ENCODE results near the gene FAM171A1. TPM values are rescaled to one million over a fixed set of nuclear protein-coding genes. Genes with fewer than 3 reads are reported as not detected.
"Not testable (repeated sequence)": the region's sequence is repeated elsewhere in the genome, so short reads cannot be mapped to it uniquely, and the experiment has no call there.

The FAM171A1 gene
- total and polyA plus RNA-seq, 5 donors from 2014 or later, result 2.4 to 4.8 (median 4.5) TPM

GRCh38 chr10:15333181-15333580 is 37.9 kb downstream of the FAM171A1 start:
- H3K4me3 Mint-ChIP-seq; H3K27me3 ChIP-seq (ENCODE audit: control insufficient read depth, insufficient read depth, low read length); H3K9me3 ChIP-seq (ENCODE audit: control insufficient read depth in 2 of 2, low read length in 2 of 2); H3K36me3 ChIP-seq (ENCODE audit: control insufficient read depth, insufficient read depth, low read length); H3K4me1 ChIP-seq (ENCODE audit: control insufficient read depth, insufficient read depth, low read length, poor library complexity, severe bottlenecking); H3K4me1 Mint-ChIP-seq; H3K9me3 Mint-ChIP-seq; ATAC-seq (ENCODE audit: low read depth in 2 of 2); H3K4me3 ChIP-seq (ENCODE audit: low read depth, low read length); DNase-seq; H3K27ac Mint-ChIP-seq; H3K27ac ChIP-seq (ENCODE audit: insufficient read depth, low read length, poor library complexity, severe bottlenecking); H3K36me3 Mint-ChIP-seq: not testable (repeated sequence)
- peaks cover 17% of the 10 kb centered on the region for H3K27me3 Mint-ChIP-seq

DNA sequence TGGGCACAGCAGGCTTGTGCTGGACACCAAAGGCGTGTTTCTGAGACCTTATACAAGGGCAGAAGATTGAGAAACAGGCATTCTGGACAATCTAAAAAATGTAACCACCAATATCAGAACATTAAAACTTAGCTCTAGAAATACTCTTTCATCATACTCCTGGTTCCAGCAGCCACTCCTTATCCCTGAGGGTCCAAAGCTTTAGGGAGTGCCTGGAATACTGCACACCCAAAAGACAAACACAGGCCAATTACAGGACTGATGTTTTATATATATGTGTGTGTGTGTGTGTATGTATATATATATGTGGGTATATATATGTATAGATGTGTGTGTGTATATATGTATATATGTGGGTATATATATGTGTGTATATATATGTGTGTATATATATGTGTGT is 39.6 kb downstream of the FAM171A1 start:
- H3K36me3 Mint-ChIP-seq, result no peaks in the 10 kb centered on the region
- Histone ChIP-seq H3K4me3 (ENCODE audit: low read depth, low read length) (no peak overlapping the region), H3K9me3 (ENCODE audit: control insufficient read depth in 2 of 2, low read length in 2 of 2) (no peaks in the 10 kb centered on the region), H3K27ac (ENCODE audit: insufficient read depth, low read length, poor library complexity, severe bottlenecking) (no peak overlapping the region), H3K27me3 (ENCODE audit: control insufficient read depth, insufficient read depth, low read length) (no peaks in the 10 kb centered on the region), H3K36me3 (ENCODE audit: control insufficient read depth, insufficient read depth, low read length) (no peaks in the 10 kb centered on the region), H3K4me1 (ENCODE audit: control insufficient read depth, insufficient read depth, low read length, poor library complexity, severe bottlenecking) (no peaks in the 10 kb centered on the region)
- H3K27me3 Mint-ChIP-seq, result peaks cover 18% of the 10 kb centered on the region
- DNase-seq (no peak), ATAC-seq (ENCODE audit: low read depth in 2 of 2) (no peak)
- H3K4me3 Mint-ChIP-seq, result no peak overlapping the region
- H3K9me3 Mint-ChIP-seq, result no peaks in the 10 kb centered on the region
- H3K27ac Mint-ChIP-seq, result no peak overlapping the region
- H3K4me1 Mint-ChIP-seq, result no peaks in the 10 kb centered on the region

GRCh38 chr10:15329437-15329836 is 41.7 kb downstream of the FAM171A1 start:
- Histone ChIP-seq H3K36me3 (ENCODE audit: control insufficient read depth, insufficient read depth, low read length) (no peaks in the 10 kb centered on the region), H3K4me1 (ENCODE audit: control insufficient read depth, insufficient read depth, low read length, poor library complexity, severe bottlenecking) (no peaks in the 10 kb centered on the region), H3K27ac (ENCODE audit: insufficient read depth, low read length, poor library complexity, severe bottlenecking) (no peak overlapping the region), H3K27me3 (ENCODE audit: control insufficient read depth, insufficient read depth, low read length) (no peaks in the 10 kb centered on the region), H3K4me3 (ENCODE audit: low read depth, low read length) (no peak overlapping the region), H3K9me3 (ENCODE audit: control insufficient read depth in 2 of 2, low read length in 2 of 2) (no peaks in the 10 kb centered on the region)
- no peaks in the 10 kb centered on the region for H3K36me3 Mint-ChIP-seq
- ATAC-seq (ENCODE audit: low read depth in 2 of 2) (no peak), DNase-seq (no peak)
- peaks cover 10% of the 10 kb centered on the region for H3K27me3 Mint-ChIP-seq
- H3K9me3 Mint-ChIP-seq, result no peaks in the 10 kb centered on the region
- no peak overlapping the region for H3K4me3 Mint-ChIP-seq
- H3K27ac Mint-ChIP-seq, result no peak overlapping the region
- H3K4me1 Mint-ChIP-seq, result no peaks in the 10 kb centered on the region

DNA sequence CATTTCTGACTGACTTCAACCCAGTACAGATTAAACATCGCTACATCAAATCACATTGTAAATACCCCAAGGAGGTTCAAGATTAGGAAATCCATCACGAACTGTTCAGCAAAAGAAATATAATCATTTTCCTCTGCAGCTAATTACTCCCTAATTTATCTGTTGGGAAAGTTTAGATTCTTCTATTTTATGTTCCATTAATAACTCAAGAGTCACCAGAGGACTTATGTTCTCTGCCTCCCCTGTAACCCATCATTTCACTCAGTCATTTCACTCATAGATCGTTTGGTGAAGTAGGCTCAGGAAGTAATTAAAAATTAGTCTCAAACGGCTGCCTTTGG is 45.2 kb downstream of the FAM171A1 start:
- Mint-ChIP-seq H3K36me3 (no peaks in the 10 kb centered on the region), H3K4me3 (no peak overlapping the region), H3K27me3 (peaks cover 4% of the 10 kb centered on the region), H3K27ac (no peak overlapping the region), H3K9me3 (no peaks in the 10 kb centered on the region), H3K4me1 (no peaks in the 10 kb centered on the region)
- DNase-seq, result no peak
- Histone ChIP-seq H3K27ac (ENCODE audit: insufficient read depth, low read length, poor library complexity, severe bottlenecking) (no peak overlapping the region), H3K9me3 (ENCODE audit: control insufficient read depth in 2 of 2, low read length in 2 of 2) (no peaks in the 10 kb centered on the region), H3K4me1 (ENCODE audit: control insufficient read depth, insufficient read depth, low read length, poor library complexity, severe bottlenecking) (no peaks in the 10 kb centered on the region), H3K27me3 (ENCODE audit: control insufficient read depth, insufficient read depth, low read length) (no peaks in the 10 kb centered on the region), H3K36me3 (ENCODE audit: control insufficient read depth, insufficient read depth, low read length) (no peaks in the 10 kb centered on the region), H3K4me3 (ENCODE audit: low read depth, low read length) (no peak overlapping the region)
- no peak for ATAC-seq (ENCODE audit: low read depth in 2 of 2)

- DNase-seq (peak in 1 of 3 donors; percentile 6), ATAC-seq (ENCODE audit: low read depth in 2 of 2) (no peak)
- H3K27ac Mint-ChIP-seq, result peak overlapping the region in 1 of 3 donors; percentile 14
- Histone ChIP-seq H3K4me1 (ENCODE audit: control insufficient read depth, insufficient read depth, low read length, poor library complexity, severe bottlenecking) (no peaks in the 10 kb centered on the region), H3K27ac (ENCODE audit: insufficient read depth, low read length, poor library complexity, severe bottlenecking) (no peak overlapping the region), H3K27me3 (ENCODE audit: control insufficient read depth, insufficient read depth, low read length) (no peaks in the 10 kb centered on the region), H3K4me3 (ENCODE audit: low read depth, low read length) (no peak overlapping the region), H3K36me3 (ENCODE audit: control insufficient read depth, insufficient read depth, low read length) (no peaks in the 10 kb centered on the region), H3K9me3 (ENCODE audit: control insufficient read depth in 2 of 2, low read length in 2 of 2) (no peaks in the 10 kb centered on the region)
- H3K36me3 Mint-ChIP-seq, result no peaks in the 10 kb centered on the region
- no peaks in the 10 kb centered on the region for H3K9me3 Mint-ChIP-seq
- peaks cover 4% of the 10 kb centered on the region for H3K27me3 Mint-ChIP-seq
- no peaks in the 10 kb centered on the region for H3K4me1 Mint-ChIP-seq
- no peak overlapping the region for H3K4me3 Mint-ChIP-seq
Measured at GRCh38 chr10:15325243-15325943, 45.7 kb downstream of the FAM171A1 start.

- no peak for DNase-seq
Measured at GRCh38 chr10:15324611-15325010, 46.5 kb downstream of the FAM171A1 start.

DNA sequence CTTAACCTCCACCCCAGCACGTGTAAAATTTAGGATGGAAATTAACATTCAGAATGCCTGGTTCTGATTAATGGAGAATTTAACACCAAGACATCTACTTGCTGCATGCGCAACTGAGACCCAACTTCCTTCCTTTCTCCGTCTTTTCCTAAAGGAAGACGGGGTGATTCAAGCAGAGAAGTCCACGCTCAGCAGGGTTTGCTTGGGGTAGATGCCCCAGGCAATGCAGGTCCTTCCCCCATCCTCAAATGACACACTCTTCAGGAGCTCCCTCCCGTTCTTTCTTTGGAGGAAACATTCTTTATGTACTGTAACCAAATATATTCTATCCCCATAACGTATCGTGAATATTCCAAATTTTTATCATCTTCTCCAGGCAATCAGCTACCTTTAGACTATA is 47.0 kb downstream of the FAM171A1 start:
- Histone ChIP-seq H3K4me3 (ENCODE audit: low read depth, low read length) (no peak overlapping the region), H3K9me3 (ENCODE audit: control insufficient read depth in 2 of 2, low read length in 2 of 2) (no peaks in the 10 kb centered on the region), H3K36me3 (ENCODE audit: control insufficient read depth, insufficient read depth, low read length) (no peaks in the 10 kb centered on the region), H3K27ac (ENCODE audit: insufficient read depth, low read length, poor library complexity, severe bottlenecking) (no peak overlapping the region), H3K4me1 (ENCODE audit: control insufficient read depth, insufficient read depth, low read length, poor library complexity, severe bottlenecking) (no peaks in the 10 kb centered on the region), H3K27me3 (ENCODE audit: control insufficient read depth, insufficient read depth, low read length) (peaks cover 3% of the 10 kb centered on the region)
- Mint-ChIP-seq H3K36me3 (no peaks in the 10 kb centered on the region), H3K9me3 (peaks cover 0 to 4% (median 0%) of the 10 kb centered on the region in 7 donors), H3K27ac (no peak overlapping the region), H3K4me1 (no peaks in the 10 kb centered on the region), H3K27me3 (peaks cover 5% of the 10 kb centered on the region), H3K4me3 (no peak overlapping the region)
- DNase-seq (no peak), ATAC-seq (ENCODE audit: low read depth in 2 of 2) (no peak)

More at GRCh38 chr10:15324611-15325010, 46.5 kb downstream of the FAM171A1 start:
- no peak overlapping the region for H3K4me3 Mint-ChIP-seq
- Histone ChIP-seq H3K9me3 (ENCODE audit: control insufficient read depth in 2 of 2, low read length in 2 of 2) (no peaks in the 10 kb centered on the region), H3K27me3 (ENCODE audit: control insufficient read depth, insufficient read depth, low read length) (peaks cover 3% of the 10 kb centered on the region), H3K27ac (ENCODE audit: insufficient read depth, low read length, poor library complexity, severe bottlenecking) (no peak overlapping the region), H3K36me3 (ENCODE audit: control insufficient read depth, insufficient read depth, low read length) (no peaks in the 10 kb centered on the region), H3K4me1 (ENCODE audit: control insufficient read depth, insufficient read depth, low read length, poor library complexity, severe bottlenecking) (no peaks in the 10 kb centered on the region), H3K4me3 (ENCODE audit: low read depth, low read length) (no peak overlapping the region)
- no peaks in the 10 kb centered on the region for H3K4me1 Mint-ChIP-seq
- no peaks in the 10 kb centered on the region for H3K36me3 Mint-ChIP-seq
- peaks cover 0 to 4% (median 0%) of the 10 kb centered on the region in 7 donors for H3K9me3 Mint-ChIP-seq
- peaks cover 4% of the 10 kb centered on the region for H3K27me3 Mint-ChIP-seq
- no peak for ATAC-seq (ENCODE audit: low read depth in 2 of 2)
- H3K27ac Mint-ChIP-seq, result no peak overlapping the region

- Mint-ChIP-seq H3K4me1 (no peaks in the 10 kb centered on the region), H3K4me3 (no peak overlapping the region), H3K36me3 (no peaks in the 10 kb centered on the region), H3K9me3 (peaks cover 0 to 4% (median 0%) of the 10 kb centered on the region in 7 donors), H3K27me3 (peaks cover 8% of the 10 kb centered on the region), H3K27ac (no peak overlapping the region)
- H3K4me1 ChIP-seq (ENCODE audit: control insufficient read depth, insufficient read depth, low read length, poor library complexity, severe bottlenecking), result no peaks in the 10 kb centered on the region
- DNase-seq, result no peak
- H3K36me3 ChIP-seq (ENCODE audit: control insufficient read depth, insufficient read depth, low read length), result no peaks in the 10 kb centered on the region
- peaks cover 3% of the 10 kb centered on the region for H3K27me3 ChIP-seq (ENCODE audit: control insufficient read depth, insufficient read depth, low read length)
- ATAC-seq (ENCODE audit: low read depth in 2 of 2), result no peak
- no peaks in the 10 kb centered on the region for H3K9me3 ChIP-seq (ENCODE audit: control insufficient read depth in 2 of 2, low read length in 2 of 2)
- no peak overlapping the region for H3K4me3 ChIP-seq (ENCODE audit: low read depth, low read length)
- H3K27ac ChIP-seq (ENCODE audit: insufficient read depth, low read length, poor library complexity, severe bottlenecking), result no peak overlapping the region
Measured at GRCh38 chr10:15322356-15322755, 48.7 kb downstream of the FAM171A1 start.
